ENCODE results near the gene CERT1. TPM values are rescaled to one million over a fixed set of nuclear protein-coding genes. Genes with fewer than 3 reads are reported as not detected.

CERT1 gene
- total RNA-seq, 2 experiments from 2014 or later: 13.3 to 33.6 TPM

- H3K9me3 ChIP-seq (ENCODE audit: low read length): no peaks in the 10 kb centered on the region
- no peaks in the 10 kb centered on the region for H4K20me1 ChIP-seq (ENCODE audit: insufficient read depth, low read length)
- H3K4me1 ChIP-seq (ENCODE audit: insufficient read depth, low read length, poor library complexity, severe bottlenecking): no peaks in the 10 kb centered on the region
- peaks cover 70% of the 10 kb centered on the region for H3K36me3 ChIP-seq (ENCODE audit: insufficient read depth, low read length)
- H3K4me3 ChIP-seq (ENCODE audit: low read depth, low read length, poor library complexity, severe bottlenecking): no peak overlapping the region
- intact Hi-C loops (cut with micrococcal nuclease; ENCODE audit: unreplicated experiment): loop anchor here (10.0 kb wide), 1 partner anchor 323 kb away; no protein-coding TSS in a partner anchor
- CTCF ChIA-PET (ENCODE audit: unreplicated experiment): no interaction called here
- BruUV-seq (replicated peaks): no TSS peak
- no peak for DNase-seq (ENCODE audit: low spot score)
- TF ChIP-seq EZH2phosphoT487 (IDR thresholded peaks at IDR 0.05; ENCODE audit: borderline replicate concordance, low read depth, low read length) (no peak), CTCF (conservative IDR thresholded peaks at IDR 0.05; ENCODE audit: low read length) (no peak)
- H3K9me2 ChIP-seq (ENCODE audit: insufficient read depth, low read length): no peaks in the 10 kb centered on the region
- H3K4me2 ChIP-seq (ENCODE audit: low read length): no peak overlapping the region
- H2AFZ ChIP-seq (ENCODE audit: low read length): no peak overlapping the region
- no peak overlapping the region for H3K27ac ChIP-seq (ENCODE audit: low read depth, low read length, poor library complexity, severe bottlenecking)
- POLR2A ChIA-PET: interaction anchor here (0.6 to 1.1 kb wide), 3 partner anchors 10 to 1792 kb away, joined by 3 read pairs; no protein-coding TSS in a partner anchor
- no peaks in the 10 kb centered on the region for H3K79me2 ChIP-seq (ENCODE audit: insufficient read depth, low read depth, low read length)
These were observed 150.1 kb downstream of the CERT1 start for GRCh38 chr5:75361310-75361709.

GRCh38 chr5:75358117-75358516 is 153.3 kb downstream of the CERT1 start:
- no peaks in the 10 kb centered on the region for H4K20me1 ChIP-seq (ENCODE audit: insufficient read depth, low read length)
- ChIA-PET POLR2A (no interaction called here), CTCF (ENCODE audit: unreplicated experiment) (no interaction called here)
- H3K9me2 ChIP-seq (ENCODE audit: insufficient read depth, low read length): no peaks in the 10 kb centered on the region
- H2AFZ ChIP-seq (ENCODE audit: low read length): no peak overlapping the region
- peaks cover 99% of the 10 kb centered on the region for H3K36me3 ChIP-seq (ENCODE audit: insufficient read depth, low read length)
- BruUV-seq (replicated peaks): no TSS peak
- H3K4me3 ChIP-seq (ENCODE audit: low read depth, low read length, poor library complexity, severe bottlenecking): no peak overlapping the region
- no peaks in the 10 kb centered on the region for H3K79me2 ChIP-seq (ENCODE audit: insufficient read depth, low read depth, low read length)
- no peak overlapping the region for H3K4me2 ChIP-seq (ENCODE audit: low read length)
- no peaks in the 10 kb centered on the region for H3K4me1 ChIP-seq (ENCODE audit: insufficient read depth, low read length, poor library complexity, severe bottlenecking)
- intact Hi-C loops (cut with micrococcal nuclease; ENCODE audit: unreplicated experiment): no loop called here
- no peak for TF ChIP-seq EZH2phosphoT487 (IDR thresholded peaks at IDR 0.05; ENCODE audit: borderline replicate concordance, low read depth, low read length)
- TF ChIP-seq CTCF (conservative IDR thresholded peaks at IDR 0.05; ENCODE audit: low read length): no peak
- no peak overlapping the region for H3K27ac ChIP-seq (ENCODE audit: low read depth, low read length, poor library complexity, severe bottlenecking)
- DNase-seq (ENCODE audit: low spot score): no peak
- H3K9me3 ChIP-seq (ENCODE audit: low read length): no peaks in the 10 kb centered on the region

GRCh38 chr5:75356719-75357118 is 154.7 kb downstream of the CERT1 start:
- H2AFZ ChIP-seq (ENCODE audit: low read length): no peak overlapping the region
- TF ChIP-seq EZH2phosphoT487 (IDR thresholded peaks at IDR 0.05; ENCODE audit: borderline replicate concordance, low read depth, low read length): no peak
- no peak for TF ChIP-seq CTCF (conservative IDR thresholded peaks at IDR 0.05; ENCODE audit: low read length)
- no peaks in the 10 kb centered on the region for H3K9me3 ChIP-seq (ENCODE audit: low read length)
- no peak overlapping the region for H3K4me2 ChIP-seq (ENCODE audit: low read length)
- no peaks in the 10 kb centered on the region for H3K4me1 ChIP-seq (ENCODE audit: insufficient read depth, low read length, poor library complexity, severe bottlenecking)
- no peak overlapping the region for H3K4me3 ChIP-seq (ENCODE audit: low read depth, low read length, poor library complexity, severe bottlenecking)
- no peak for DNase-seq (ENCODE audit: low spot score)
- no TSS peak for BruUV-seq (replicated peaks)
- ChIA-PET CTCF (ENCODE audit: unreplicated experiment) (no interaction called here), POLR2A (interaction anchor here (1.0 kb wide), 1 partner anchor 12 kb away, joined by 4 read pairs; no protein-coding TSS in a partner anchor)
- H3K36me3 ChIP-seq (ENCODE audit: insufficient read depth, low read length): peaks cover 98% of the 10 kb centered on the region
- H3K79me2 ChIP-seq (ENCODE audit: insufficient read depth, low read depth, low read length): no peaks in the 10 kb centered on the region
- H3K27ac ChIP-seq (ENCODE audit: low read depth, low read length, poor library complexity, severe bottlenecking): no peak overlapping the region
- H3K9me2 ChIP-seq (ENCODE audit: insufficient read depth, low read length): no peaks in the 10 kb centered on the region
- H4K20me1 ChIP-seq (ENCODE audit: insufficient read depth, low read length): no peaks in the 10 kb centered on the region
- intact Hi-C loops (cut with micrococcal nuclease; ENCODE audit: unreplicated experiment): no loop called here

Data from OCI-LY7 (cell line).